ENCODE results near the gene NEK8. TPM values are rescaled to one million over a fixed set of nuclear protein-coding genes. Genes with fewer than 3 reads are reported as not detected.

Gene NEK8
- total and polyA plus RNA-seq, 9 of the 15 experiments (the other 6 are each of a cell fraction or from before 2014, with no cell fraction given), result 0.98 to 16.6 (median 4.6) TPM

- TF ChIP-seq, protein P1, sequence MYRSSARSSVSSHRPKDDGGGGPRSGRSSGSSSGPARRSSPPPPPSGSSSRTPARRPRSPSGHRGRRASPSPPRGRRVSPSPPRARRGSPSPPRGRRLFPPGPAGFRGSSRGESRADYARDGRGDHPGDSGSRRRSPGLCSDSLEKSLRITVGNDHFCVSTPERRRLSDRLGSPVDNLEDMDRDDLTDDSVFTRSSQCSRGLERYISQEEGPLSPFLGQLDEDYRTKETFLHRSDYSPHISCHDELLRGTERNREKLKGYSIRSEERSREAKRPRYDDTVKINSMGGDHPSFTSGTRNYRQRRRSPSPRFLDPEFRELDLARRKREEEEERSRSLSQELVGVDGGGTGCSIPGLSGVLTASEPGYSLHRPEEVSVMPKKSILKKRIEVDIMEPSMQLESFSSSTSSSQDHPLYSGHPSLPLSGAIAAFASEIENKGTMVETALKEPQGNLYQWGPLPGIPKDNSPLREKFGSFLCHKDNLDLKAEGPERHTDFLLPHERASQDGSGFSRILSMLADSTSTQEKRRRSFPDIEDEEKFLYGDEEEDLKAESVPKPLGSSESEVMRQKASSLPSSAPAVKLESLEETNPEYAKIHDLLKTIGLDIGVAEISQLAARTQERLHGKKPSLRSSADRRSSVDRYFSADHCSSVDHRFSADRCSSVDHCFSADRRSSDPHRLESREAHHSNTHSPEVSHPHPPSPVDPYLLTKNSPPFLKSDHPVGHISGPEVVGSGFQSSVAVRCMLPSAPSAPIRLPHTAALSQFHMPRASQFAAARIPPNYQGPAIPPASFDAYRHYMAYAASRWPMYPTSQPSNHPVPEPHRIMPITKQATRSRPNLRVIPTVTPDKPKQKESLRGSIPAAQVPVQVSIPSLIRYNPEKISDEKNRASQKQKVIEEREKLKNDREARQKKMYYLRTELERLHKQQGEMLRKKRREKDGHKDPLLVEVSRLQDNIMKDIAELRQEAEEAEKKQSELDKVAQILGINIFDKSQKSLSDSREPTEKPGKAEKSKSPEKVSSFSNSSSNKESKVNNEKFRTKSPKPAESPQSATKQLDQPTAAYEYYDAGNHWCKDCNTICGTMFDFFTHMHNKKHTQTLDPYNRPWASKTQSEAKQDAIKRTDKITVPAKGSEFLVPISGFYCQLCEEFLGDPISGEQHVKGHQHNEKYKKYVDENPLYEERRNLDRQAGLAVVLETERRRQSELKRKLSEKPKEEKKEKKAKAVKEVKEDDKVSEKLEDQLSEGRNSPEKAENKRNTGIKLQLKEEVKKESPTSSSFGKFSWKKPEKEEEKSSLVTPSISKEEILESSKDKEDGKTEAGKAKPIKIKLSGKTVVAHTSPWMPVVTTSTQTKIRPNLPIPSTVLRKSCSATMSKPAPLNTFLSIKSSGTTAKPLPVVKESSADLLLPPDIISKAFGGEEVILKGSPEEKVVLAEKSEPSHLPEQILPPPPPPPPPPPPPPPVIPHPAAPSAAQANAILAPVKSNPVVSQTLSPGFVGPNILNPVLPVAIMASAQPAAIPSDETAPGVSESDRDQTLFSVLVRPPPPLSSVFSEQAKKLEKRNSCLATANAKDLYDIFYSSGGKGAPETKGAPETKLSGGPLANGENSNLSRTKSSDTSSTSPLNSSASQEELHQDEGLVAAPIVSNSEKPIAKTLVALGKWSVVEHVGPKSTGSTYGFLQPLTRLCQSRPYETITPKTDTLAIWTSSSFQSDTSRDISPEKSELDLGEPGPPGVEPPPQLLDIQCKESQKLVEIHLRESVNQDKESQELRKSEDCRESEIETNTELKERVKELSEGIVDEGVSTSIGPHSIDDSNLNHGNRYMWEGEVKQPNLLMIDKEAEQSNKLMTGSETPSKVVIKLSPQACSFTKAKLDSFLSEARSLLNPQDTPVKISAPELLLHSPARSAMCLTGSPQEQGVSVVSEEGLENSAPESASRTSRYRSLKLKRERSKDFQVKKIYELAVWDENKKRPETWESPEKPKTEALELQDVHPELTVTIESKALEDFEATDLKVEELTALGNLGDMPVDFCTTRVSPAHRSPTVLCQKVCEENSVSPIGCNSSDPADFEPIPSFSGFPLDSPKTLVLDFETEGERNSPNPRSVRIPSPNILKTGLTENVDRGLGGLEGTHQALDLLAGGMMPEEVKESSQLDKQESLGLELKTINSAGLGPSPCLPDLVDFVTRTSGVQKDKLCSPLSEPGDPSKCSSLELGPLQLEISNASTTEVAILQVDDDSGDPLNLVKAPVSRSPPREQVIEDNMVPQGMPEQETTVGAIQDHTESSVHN (IDR thresholded peaks at IDR 0.05; ENCODE audit: borderline replicate concordance in 1 of 2, low read depth in 1 of 2), result no peak
- TF ChIP-seq SIN3A (IDR thresholded peaks at IDR 0.05; ENCODE audit: borderline replicate concordance in 2 of 2, control insufficient read depth in 1 of 2, low read depth in 2 of 2, low read length in 2 of 2), result no peak; a peak in 2 of 4 replicates
- TF ChIP-seq, protein P2, sequence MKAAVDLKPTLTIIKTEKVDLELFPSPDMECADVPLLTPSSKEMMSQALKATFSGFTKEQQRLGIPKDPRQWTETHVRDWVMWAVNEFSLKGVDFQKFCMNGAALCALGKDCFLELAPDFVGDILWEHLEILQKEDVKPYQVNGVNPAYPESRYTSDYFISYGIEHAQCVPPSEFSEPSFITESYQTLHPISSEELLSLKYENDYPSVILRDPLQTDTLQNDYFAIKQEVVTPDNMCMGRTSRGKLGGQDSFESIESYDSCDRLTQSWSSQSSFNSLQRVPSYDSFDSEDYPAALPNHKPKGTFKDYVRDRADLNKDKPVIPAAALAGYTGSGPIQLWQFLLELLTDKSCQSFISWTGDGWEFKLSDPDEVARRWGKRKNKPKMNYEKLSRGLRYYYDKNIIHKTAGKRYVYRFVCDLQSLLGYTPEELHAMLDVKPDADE (conservative IDR thresholded peaks at IDR 0.05; ENCODE audit: control insufficient read depth, low read depth, low read length), result peak; percentile 90; the same call in 1 of the 2 replicates
- TF ChIP-seq NR1H2 (CRISPR knock-in tag; IDR thresholded peaks at IDR 0.05), result peak; percentile 95
- TF ChIP-seq ZNF436 (CRISPR knock-in tag; IDR thresholded peaks at IDR 0.05), result no peak
- peak; percentile 88; the same call in 1 of the 2 replicates for TF ChIP-seq ARID4B (CRISPR knock-in tag; IDR thresholded peaks at IDR 0.05)
- TF ChIP-seq ZNF584 (CRISPR knock-in tag; IDR thresholded peaks at IDR 0.05; ENCODE audit: low read depth), result no peak
- peak; percentile 37 for TF ChIP-seq CBX5 (IDR thresholded peaks at IDR 0.05; ENCODE audit: borderline replicate concordance, low read depth)
- TF ChIP-seq CREB1 (IDR thresholded peaks at IDR 0.05), result peak; percentile 34; the same call in 1 of the 2 replicates
- no peak for TF ChIP-seq CREB1 (CRISPR knock-in tag; IDR thresholded peaks at IDR 0.05)
- peak; percentile 88 for TF ChIP-seq FOXP1 (CRISPR knock-in tag; IDR thresholded peaks at IDR 0.05)
- 0 out of 4 replicates have a peak, but pooled peaks of 1 of the 2 experiments have one; percentile 30 for TF ChIP-seq SRF (CRISPR knock-in tag; IDR thresholded peaks at IDR 0.05)
These were observed 2.8 kb upstream of the NEK8 start (continued) for GRCh38 chr17:28725660-28726225.

Data from K562 (cell line).